Measurements from ENCODE around the gene PSMB5. TPM values are rescaled to one million over a fixed set of nuclear protein-coding genes. Genes with fewer than 3 reads are reported as not detected.
A peak's percentile ranks its signal among the peaks of the same experiment; 100 is the strongest.
"Not testable (repeated sequence)": the region's sequence is repeated elsewhere in the genome, so short reads cannot be mapped to it uniquely, and the experiment has no call there.

Gene PSMB5
- total and polyA plus RNA-seq, 3 experiments from 2014 or later, result 37.1 to 198 (median 186) TPM

- Mint-ChIP-seq H3K36me3 (peaks cover 0 to 11% (median 1%) of the 10 kb centered on the region in 3 donors), H3K27ac (peak overlapping the region; percentile 84 to 99 (median 98)), H3K4me3 (peak overlapping the region; percentile 90 to 98 (median 97)), H3K4me1 (peaks cover 40 to 56% (median 55%) of the 10 kb centered on the region in 3 donors), H3K27me3 (no peaks in the 10 kb centered on the region), H3K9me3 (no peaks in the 10 kb centered on the region)
- no peaks in the 10 kb centered on the region for H3K36me3 ChIP-seq (ENCODE audit: insufficient read depth, low read length)
- DNase-seq, result peak; percentile 95 to 99 (median 98)
- H3K4me1 ChIP-seq (ENCODE audit: insufficient read depth, low read length), result peaks cover 36% of the 10 kb centered on the region
- H3K27ac ChIP-seq (ENCODE audit: low read depth, low read length), result peak overlapping the region; percentile 88
- no peaks in the 10 kb centered on the region for H3K27me3 ChIP-seq (ENCODE audit: insufficient read depth, low read length, poor library complexity, severe bottlenecking)
- ChIA-PET POLR2A (interaction anchor here (0.6 to 2.3 kb wide), 18 partner anchors 12 to 444 kb away, joined by 3 to 18 read pairs (median 4); partner anchors contain the start of genes ACIN1, AJUBA, C14orf119 and CDH24), CTCF (interaction anchor here (0.7 to 4.1 kb wide), 23 partner anchors 9 to 114 kb away, joined by 3 to 53 read pairs (median 4); partner anchors contain the start of genes AJUBA, CDH24 and PRMT5)
- peak overlapping the region; percentile 68 for H3K4me3 ChIP-seq (ENCODE audit: low read length)
- H3K9me3 ChIP-seq (ENCODE audit: low read length), result no peaks in the 10 kb centered on the region
Measured at GRCh38 chr14:23006544-23007419, 27.9 kb downstream of the PSMB5 start.

GRCh38 chr14:23006188-23006534 is 28.5 kb downstream of the PSMB5 start:
- POLR2A ChIA-PET, result interaction anchor here (0.6 to 2.3 kb wide), 8 partner anchors 11 to 396 kb away, joined by 4 to 18 read pairs (median 5); partner anchors contain the start of genes ACIN1, C14orf119, CDH24 and OXA1L
- CTCF ChIA-PET, result interaction anchor here (1.0 to 4.1 kb wide), 17 partner anchors 8 to 114 kb away, joined by 3 to 53 read pairs (median 5); partner anchors contain the start of genes AJUBA and CDH24
- H3K9me3 ChIP-seq (ENCODE audit: low read length), result no peaks in the 10 kb centered on the region

GRCh38 chr14:23005451-23006187 is 29.1 kb downstream of the PSMB5 start:
- ChIA-PET CTCF (interaction anchor here (1.0 to 4.1 kb wide), 10 partner anchors 11 to 75 kb away, joined by 3 to 53 read pairs (median 13); partner anchors contain the start of genes AJUBA and CDH24), POLR2A (interaction anchor here (1.3 to 2.3 kb wide), 3 partner anchors 19 to 239 kb away, joined by 4 to 10 read pairs (median 7); partner anchors contain the start of genes OXA1L and PSMB5)
- Histone ChIP-seq H3K27ac (ENCODE audit: low read depth, low read length) (peak overlapping the region; percentile 88), H3K4me3 (ENCODE audit: low read length) (peak overlapping the region; percentile 68), H3K36me3 (ENCODE audit: insufficient read depth, low read length) (no peaks in the 10 kb centered on the region), H3K4me1 (ENCODE audit: insufficient read depth, low read length) (peaks cover 36% of the 10 kb centered on the region), H3K27me3 (ENCODE audit: insufficient read depth, low read length, poor library complexity, severe bottlenecking) (no peaks in the 10 kb centered on the region), H3K9me3 (ENCODE audit: low read length) (no peaks in the 10 kb centered on the region)
- Mint-ChIP-seq H3K27me3 (no peaks in the 10 kb centered on the region), H3K36me3 (peaks cover 0 to 11% (median 1%) of the 10 kb centered on the region in 3 donors), H3K4me3 (peak overlapping the region; percentile 90 to 98 (median 97)), H3K9me3 (no peaks in the 10 kb centered on the region), H3K27ac (peak overlapping the region in 5 of 8 donors; percentile 59 to 98 (median 84)), H3K4me1 (peaks cover 38 to 51% (median 51%) of the 10 kb centered on the region in 3 donors)
- DNase-seq, result no peak

More at GRCh38 chr14:23006188-23006534, 28.5 kb downstream of the PSMB5 start:
- Mint-ChIP-seq H3K27ac (peak overlapping the region; percentile 84 to 99 (median 98)), H3K27me3 (no peaks in the 10 kb centered on the region), H3K4me1 (peaks cover 38 to 52% (median 52%) of the 10 kb centered on the region in 3 donors), H3K9me3 (no peaks in the 10 kb centered on the region), H3K36me3 (peaks cover 0 to 11% (median 1%) of the 10 kb centered on the region in 3 donors), H3K4me3 (peak overlapping the region; percentile 90 to 98 (median 97))
- peak overlapping the region; percentile 88 for H3K27ac ChIP-seq (ENCODE audit: low read depth, low read length)
- no peak for DNase-seq
- no peaks in the 10 kb centered on the region for H3K36me3 ChIP-seq (ENCODE audit: insufficient read depth, low read length)
- H3K27me3 ChIP-seq (ENCODE audit: insufficient read depth, low read length, poor library complexity, severe bottlenecking), result no peaks in the 10 kb centered on the region
- H3K4me3 ChIP-seq (ENCODE audit: low read length), result peak overlapping the region; percentile 68
- peaks cover 36% of the 10 kb centered on the region for H3K4me1 ChIP-seq (ENCODE audit: insufficient read depth, low read length)

GRCh38 chr14:23004274-23004673 is 30.4 kb downstream of the PSMB5 start:
- POLR2A ChIA-PET; H3K36me3 Mint-ChIP-seq; H3K4me3 ChIP-seq (ENCODE audit: low read length); H3K27me3 Mint-ChIP-seq; H3K27ac ChIP-seq (ENCODE audit: low read depth, low read length); H3K9me3 Mint-ChIP-seq; H3K9me3 ChIP-seq (ENCODE audit: low read length); H3K4me3 Mint-ChIP-seq; H3K27me3 ChIP-seq (ENCODE audit: insufficient read depth, low read length, poor library complexity, severe bottlenecking); DNase-seq; H3K36me3 ChIP-seq (ENCODE audit: insufficient read depth, low read length): not testable (repeated sequence)
- CTCF ChIA-PET, result interaction anchor here (0.9 to 1.7 kb wide), 3 partner anchors 9 to 53 kb away, joined by 4 read pairs; partner anchors contain the start of gene CDH24
- peaks cover 30 to 40% (median 38%) of the 10 kb centered on the region in 3 donors for H3K4me1 Mint-ChIP-seq
- peaks cover 27% of the 10 kb centered on the region for H3K4me1 ChIP-seq (ENCODE audit: insufficient read depth, low read length)
- H3K27ac Mint-ChIP-seq, result peak overlapping the region in 1 of 8 donors; percentile 58

GRCh38 chr14:23002592-23002991 is 32.1 kb downstream of the PSMB5 start:
- Histone ChIP-seq H3K27ac (ENCODE audit: low read depth, low read length) (no peak overlapping the region), H3K27me3 (ENCODE audit: insufficient read depth, low read length, poor library complexity, severe bottlenecking) (no peaks in the 10 kb centered on the region), H3K36me3 (ENCODE audit: insufficient read depth, low read length) (no peaks in the 10 kb centered on the region), H3K9me3 (ENCODE audit: low read length) (no peaks in the 10 kb centered on the region), H3K4me1 (ENCODE audit: insufficient read depth, low read length) (peaks cover 15% of the 10 kb centered on the region), H3K4me3 (ENCODE audit: low read length) (no peak overlapping the region)
- ChIA-PET POLR2A (interaction anchor here (0.6 kb wide), 1 partner anchor 446 kb away, joined by 3 read pairs; no protein-coding TSS in a partner anchor), CTCF (interaction anchor here (0.9 to 1.7 kb wide), 4 partner anchors 7 to 66 kb away, joined by 4 to 8 read pairs (median 4); no protein-coding TSS in a partner anchor)
- no peak overlapping the region for H3K27ac Mint-ChIP-seq
- no peak overlapping the region for H3K4me3 Mint-ChIP-seq
- H3K27me3 Mint-ChIP-seq, result no peaks in the 10 kb centered on the region
- DNase-seq, result no peak
- H3K4me1 Mint-ChIP-seq, result peaks cover 21 to 26% (median 25%) of the 10 kb centered on the region in 3 donors
- H3K36me3 Mint-ChIP-seq, result peaks cover 0 to 10% (median 1%) of the 10 kb centered on the region in 3 donors
- H3K9me3 Mint-ChIP-seq, result no peaks in the 10 kb centered on the region

GRCh38 chr14:23000860-23001259 is 33.8 kb downstream of the PSMB5 start:
- Histone ChIP-seq H3K4me3 (ENCODE audit: low read length) (no peak overlapping the region), H3K27ac (ENCODE audit: low read depth, low read length) (no peak overlapping the region), H3K36me3 (ENCODE audit: insufficient read depth, low read length) (no peaks in the 10 kb centered on the region), H3K9me3 (ENCODE audit: low read length) (no peaks in the 10 kb centered on the region), H3K4me1 (ENCODE audit: insufficient read depth, low read length) (peaks cover 5% of the 10 kb centered on the region), H3K27me3 (ENCODE audit: insufficient read depth, low read length, poor library complexity, severe bottlenecking) (no peaks in the 10 kb centered on the region)
- H3K36me3 Mint-ChIP-seq, result peaks cover 0 to 4% (median 1%) of the 10 kb centered on the region in 3 donors
- DNase-seq, result no peak
- H3K4me1 Mint-ChIP-seq, result peaks cover 5 to 9% (median 8%) of the 10 kb centered on the region in 3 donors
- no peak overlapping the region for H3K4me3 Mint-ChIP-seq
- CTCF ChIA-PET, result interaction anchor here (1.4 to 2.4 kb wide), 4 partner anchors 8 to 68 kb away, joined by 5 to 11 read pairs (median 7); no protein-coding TSS in a partner anchor
- H3K27ac Mint-ChIP-seq, result no peak overlapping the region
- H3K27me3 Mint-ChIP-seq, result no peaks in the 10 kb centered on the region
- POLR2A ChIA-PET, result no interaction called here
- no peaks in the 10 kb centered on the region for H3K9me3 Mint-ChIP-seq

- no peaks in the 10 kb centered on the region for H3K27me3 Mint-ChIP-seq
- Histone ChIP-seq H3K4me1 (ENCODE audit: insufficient read depth, low read length) (no peaks in the 10 kb centered on the region), H3K4me3 (ENCODE audit: low read length) (no peak overlapping the region), H3K9me3 (ENCODE audit: low read length) (no peaks in the 10 kb centered on the region), H3K36me3 (ENCODE audit: insufficient read depth, low read length) (no peaks in the 10 kb centered on the region), H3K27me3 (ENCODE audit: insufficient read depth, low read length, poor library complexity, severe bottlenecking) (no peaks in the 10 kb centered on the region), H3K27ac (ENCODE audit: low read depth, low read length) (no peak overlapping the region)
- no peaks in the 10 kb centered on the region for H3K9me3 Mint-ChIP-seq
- no peak overlapping the region for H3K27ac Mint-ChIP-seq
- H3K36me3 Mint-ChIP-seq, result peaks cover 0 to 8% (median 3%) of the 10 kb centered on the region in 3 donors
- peaks cover 0 to 5% (median 0%) of the 10 kb centered on the region in 3 donors for H3K4me1 Mint-ChIP-seq
- CTCF ChIA-PET, result interaction anchor here (1.0 to 27.9 kb wide), 4 partner anchors 8 to 60 kb away, joined by 3 to 732 read pairs (median 19); partner anchors contain the start of gene CDH24
- H3K4me3 Mint-ChIP-seq, result no peak overlapping the region
- DNase-seq, result no peak
- POLR2A ChIA-PET, result no interaction called here
Measured at GRCh38 chr14:22998329-22999012, 36.2 kb downstream of the PSMB5 start.
